HG03439 (cell line): ENCODE results near the gene GLRX3.

ENCODE experiments used
- ATAC-seq: cut with Tn5 transposase; IDR thresholded peaks from one replicate; pipeline ENCODE4 v1.9.1; 2021; ENCODE audit warnings: mild to moderate bottlenecking, moderate library complexity; ENCODE audit not compliant: unreplicated experiment

GLRX3 gene

DNA sequence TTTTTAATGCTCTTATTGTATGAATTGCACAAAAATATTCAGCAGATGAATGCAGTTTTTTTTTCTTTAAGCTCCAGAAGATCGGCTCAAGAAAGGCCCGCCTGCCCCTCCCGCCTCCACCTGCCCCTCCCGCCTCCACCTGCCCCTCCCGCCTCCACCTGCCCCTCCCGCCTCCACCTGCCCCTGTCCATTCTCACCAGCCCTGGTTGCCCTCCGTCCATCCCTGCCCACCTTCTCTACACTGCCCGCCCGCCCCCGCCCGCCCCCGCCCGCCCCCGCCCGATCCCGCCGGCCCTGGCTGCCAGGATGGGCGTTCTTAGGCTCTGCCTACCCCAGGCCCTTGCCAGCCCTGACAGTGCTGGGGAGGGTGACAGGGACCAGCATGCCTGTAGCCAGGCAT is 67.4 kb downstream of the GLRX3 start:
- no peak for ATAC-seq

DNA sequence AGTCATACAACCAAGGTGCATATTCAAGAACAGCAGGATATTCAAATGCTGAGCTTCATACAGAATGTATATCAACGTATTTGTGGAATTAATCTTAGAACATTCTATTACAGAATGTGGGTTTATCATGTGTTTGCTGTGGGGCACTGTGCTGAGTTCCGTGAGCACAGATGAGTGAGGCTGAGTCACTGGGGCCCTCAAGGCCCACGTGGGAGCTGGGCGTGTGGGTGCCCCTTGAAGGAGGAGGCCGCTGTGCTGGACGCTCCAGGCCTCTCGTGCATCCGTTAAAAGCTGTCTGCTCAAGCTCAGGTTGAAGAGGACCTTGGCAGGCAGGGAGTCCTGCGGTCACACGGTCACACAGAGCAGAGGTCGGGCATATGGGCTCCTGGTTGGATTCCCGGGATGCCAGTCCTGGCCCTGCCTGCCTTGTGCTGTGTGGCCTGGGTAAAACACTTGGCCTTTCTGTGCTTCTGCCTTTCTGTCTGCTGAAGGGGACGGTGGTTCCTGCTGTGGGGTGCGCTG is 70.1 kb downstream of the GLRX3 start:
- ATAC-seq: no peak

DNA sequence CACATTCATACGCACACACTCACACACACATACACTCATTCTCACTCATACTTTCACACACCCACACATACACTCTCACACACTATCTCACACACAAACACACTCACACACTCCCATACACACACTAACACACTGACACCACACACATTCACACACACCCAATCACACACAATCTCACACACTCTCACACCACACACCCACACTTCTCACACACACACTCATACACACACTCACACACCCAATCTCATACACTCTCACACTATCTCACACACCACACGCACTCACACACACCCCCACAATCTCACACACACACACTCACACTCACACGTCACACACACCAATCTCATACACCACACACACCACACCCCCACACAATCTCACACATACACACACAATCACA is 71.0 kb downstream of the GLRX3 start:
- no peak for ATAC-seq

DNA sequence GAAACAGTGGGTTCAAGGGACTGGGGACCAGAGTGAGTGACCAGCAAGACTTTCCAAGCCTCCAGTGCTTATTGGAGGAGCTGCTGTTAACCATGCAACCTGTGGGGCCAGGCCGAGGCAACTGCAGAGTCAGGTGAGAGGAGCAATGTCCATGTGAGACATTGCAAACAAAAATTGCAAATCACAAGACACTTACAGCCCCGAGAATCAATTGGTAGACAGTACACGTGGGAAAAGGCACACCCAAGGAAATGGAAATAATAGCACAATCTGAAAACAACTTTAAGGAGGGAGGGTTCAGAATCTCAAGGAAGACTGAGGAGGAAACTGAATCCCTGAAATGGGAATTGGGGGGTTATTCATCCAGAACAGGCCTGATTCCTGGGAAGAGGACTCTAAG is 72.6 kb downstream of the GLRX3 start:
- ATAC-seq: no peak

DNA sequence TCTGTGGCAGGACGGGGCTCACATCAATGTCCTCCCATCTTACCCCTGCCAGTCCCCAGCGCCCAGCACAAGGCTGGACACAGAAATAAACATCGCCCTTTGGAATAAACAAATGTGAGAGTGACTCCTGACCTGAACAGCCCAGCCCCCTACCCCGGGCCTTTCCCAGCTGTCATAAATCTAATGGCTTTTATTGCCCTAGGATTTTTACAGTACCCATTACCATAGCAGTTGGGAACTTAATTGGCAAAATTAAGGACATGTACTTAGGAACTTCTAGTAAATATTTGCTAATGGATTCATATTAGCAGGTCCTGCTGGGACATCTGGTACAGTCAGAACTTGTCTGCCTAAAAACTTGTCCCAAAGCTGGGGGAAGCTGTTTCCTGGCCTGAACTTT is 76.6 kb downstream of the GLRX3 start:
- ATAC-seq: no peak

DNA sequence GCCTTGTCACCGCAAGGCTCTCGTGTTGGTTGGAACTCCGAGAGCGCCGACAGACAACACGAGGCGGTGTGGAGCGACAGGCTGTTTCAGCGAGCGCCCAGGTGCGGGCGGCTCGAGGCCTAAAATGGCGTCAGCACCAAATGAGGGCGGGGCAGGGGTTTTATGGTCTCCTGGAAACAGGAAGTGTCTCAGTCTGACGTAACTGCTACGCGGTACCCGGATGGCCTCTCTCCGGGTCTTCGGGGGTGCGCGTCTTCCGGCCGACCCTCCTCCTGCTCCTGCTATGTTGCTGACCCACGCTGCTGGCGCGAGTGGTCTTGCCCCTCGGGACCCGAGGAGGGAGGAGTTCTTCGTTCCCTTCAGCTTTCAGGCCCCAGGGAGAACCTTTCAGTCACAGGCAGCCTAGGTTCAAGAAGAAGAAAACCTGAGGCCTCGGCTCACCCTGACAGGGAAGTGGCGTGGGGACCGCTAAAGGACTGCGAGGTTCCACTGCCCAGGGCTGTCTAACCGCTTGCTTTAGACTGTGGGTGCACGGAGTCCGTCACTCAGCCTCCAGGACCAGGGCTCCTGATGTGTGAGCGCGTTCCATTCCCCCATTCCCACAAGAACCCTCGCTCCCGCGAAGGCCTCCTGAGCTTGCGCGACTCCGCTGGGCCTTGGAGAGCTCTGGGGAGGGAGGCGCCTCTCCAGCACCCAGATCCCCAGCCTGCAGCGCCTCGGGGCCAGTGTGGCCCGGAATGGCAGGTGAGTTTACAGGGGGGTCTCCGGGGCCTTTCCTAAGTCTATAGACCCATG is 77.3 kb downstream of the GLRX3 start:
- ATAC-seq: no peak

DNA sequence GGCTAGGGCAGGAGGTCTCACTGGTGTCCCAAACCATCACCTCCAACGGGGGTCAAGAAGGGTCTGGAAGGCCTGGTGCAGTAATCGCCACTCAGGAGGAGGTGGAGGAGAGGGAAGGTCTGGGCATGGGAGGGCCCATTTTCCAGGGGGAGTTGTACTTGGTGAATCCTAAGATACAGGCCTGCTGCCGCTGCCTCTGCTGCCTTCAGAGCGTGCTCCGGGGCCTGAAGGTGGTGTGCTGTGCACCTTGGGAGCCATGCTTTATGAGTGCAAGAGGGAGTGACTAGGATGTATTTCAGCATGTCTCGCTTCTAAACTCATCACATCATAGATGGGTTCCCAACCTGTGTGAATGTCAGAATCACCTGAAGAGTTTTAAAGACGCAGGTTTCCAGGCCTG is 78.2 kb downstream of the GLRX3 start:
- ATAC-seq: no peak

DNA sequence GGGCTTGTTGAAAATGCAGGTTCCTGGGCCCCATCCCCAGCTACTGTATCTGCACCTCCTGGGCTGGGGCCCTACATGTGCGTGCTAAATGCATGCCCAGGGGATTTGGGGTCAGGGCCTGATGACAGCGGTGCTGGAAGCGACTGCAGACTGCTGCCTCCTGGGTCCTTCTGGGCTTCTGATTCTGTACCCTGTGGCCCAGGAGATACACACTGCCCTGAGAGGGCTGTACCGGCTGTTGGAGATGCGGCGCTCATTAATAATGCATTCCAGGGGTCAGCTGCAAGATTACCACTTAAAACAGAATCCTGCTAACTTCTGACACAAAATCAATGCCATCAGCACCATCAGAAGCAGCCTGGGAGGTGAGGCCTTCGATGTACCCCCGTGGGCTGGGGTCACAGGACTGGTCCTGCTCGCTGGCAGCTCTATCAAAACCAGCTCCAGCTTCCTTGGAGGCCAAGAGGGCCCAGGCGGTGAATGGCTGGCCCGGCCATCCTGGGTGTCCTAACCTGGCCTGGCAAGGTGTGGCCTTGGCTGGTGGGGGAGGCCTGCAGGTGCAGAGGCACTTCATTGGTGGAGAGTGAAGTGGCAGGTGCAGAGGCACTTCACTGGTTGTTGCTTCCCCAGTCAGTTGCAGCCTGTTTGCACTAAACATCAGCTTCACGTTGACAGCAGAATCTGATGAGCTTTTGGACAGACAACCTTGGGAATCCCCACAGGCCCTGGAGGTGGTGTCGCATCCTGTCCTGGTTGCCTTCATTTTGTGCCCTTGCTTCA is 79.2 kb downstream of the GLRX3 start:
- no peak for ATAC-seq

DNA sequence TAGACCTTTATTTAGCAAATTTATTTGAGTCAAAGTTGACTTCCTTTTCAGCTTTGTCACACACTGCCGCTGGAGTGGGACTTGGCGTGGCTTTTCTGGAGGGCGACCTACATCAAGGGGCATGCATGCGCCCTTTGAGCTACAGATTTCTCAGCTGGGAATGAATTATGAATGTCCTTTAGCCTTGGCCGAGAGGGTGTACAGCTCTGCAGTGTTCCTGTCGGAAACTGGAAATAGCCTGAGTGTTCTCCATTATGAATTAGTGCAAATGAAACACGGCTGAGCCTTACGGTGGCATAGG is 79.7 kb downstream of the GLRX3 start:
- ATAC-seq: no peak

DNA sequence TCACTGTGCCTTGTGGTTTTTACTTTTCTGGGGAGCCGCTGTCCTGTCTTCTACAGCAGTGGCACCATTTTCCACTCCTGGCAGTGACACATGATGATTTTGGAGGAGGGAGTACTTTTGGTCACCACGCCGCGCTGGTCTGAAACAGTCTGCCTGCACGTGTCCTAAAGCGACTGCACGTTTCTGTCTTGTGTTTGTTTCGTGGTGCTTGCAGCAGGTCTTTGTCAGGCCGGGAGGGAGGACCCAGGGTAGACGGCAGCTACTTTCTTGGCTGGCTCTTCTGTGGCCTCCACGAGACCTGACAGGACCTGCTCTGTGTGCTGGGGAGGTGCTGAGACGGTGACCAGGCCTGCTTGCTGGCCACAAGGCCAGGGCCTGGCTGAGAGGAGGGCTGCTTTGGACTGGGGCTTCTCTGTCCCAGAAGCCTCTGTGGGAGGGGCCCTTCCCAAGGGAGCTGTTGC is 82.0 kb downstream of the GLRX3 start:
- ATAC-seq: no peak

DNA sequence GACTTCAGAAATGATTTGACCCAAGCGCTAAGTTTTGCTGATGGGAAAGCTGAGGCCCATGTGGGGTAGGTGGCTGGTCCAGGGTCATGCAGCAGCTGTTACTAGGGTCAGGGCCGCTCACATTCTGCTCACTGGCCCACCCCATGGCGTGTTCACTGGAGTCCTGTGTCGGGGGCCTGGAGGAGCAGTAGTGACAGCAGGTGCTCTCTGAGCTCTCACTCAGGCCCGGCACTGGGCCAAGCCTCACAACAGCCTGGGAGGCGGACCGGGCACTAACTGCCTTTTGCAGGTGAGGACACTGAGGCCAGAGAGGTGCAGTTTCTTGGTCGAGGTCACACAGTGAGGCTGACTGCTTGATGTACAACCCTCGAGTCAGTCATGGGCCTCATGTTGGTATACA is 82.7 kb downstream of the GLRX3 start:
- ATAC-seq: no peak

DNA sequence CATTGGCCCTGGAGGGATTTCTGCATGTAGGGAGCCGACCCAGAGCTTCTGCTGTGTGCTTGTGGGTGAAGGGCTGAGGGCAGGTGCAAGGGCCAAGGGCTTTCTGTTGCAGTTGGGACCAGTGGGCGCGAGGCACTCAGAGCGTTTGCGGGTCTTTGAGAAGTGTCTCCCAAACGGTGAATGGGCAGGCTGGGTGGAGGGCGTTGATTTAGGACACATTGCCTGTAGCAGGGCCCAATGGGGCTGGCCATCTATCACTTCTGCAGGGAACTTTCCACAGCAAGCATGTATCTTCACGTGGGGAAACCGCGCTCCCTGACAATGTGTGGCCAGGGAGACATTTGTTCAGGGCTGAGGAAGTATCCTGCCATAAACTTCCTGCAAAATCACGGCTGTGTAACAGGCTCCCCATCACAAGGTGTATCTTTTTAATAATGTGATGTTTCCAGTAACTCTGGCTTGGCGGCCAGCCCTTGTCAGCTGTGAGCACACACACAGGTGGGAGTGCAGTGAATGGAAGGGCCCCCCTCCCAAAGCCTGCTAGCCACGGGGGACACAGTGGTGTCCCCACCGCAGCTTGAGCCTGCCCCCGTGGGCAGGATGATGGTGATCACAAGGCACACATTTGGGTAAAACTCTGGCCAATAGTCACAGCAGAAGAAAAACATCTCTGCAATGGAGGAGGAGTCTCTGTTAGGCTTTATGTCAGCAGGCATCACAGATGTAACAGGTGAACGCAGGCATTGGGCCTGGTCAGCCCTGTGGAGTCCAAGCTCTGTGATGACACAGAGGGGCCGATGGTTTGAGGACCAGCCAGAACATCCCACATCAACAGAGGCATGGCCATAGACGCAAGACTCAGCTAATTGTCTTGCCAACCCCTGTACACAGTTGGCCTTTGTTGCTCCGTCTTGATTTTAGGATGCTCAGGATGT is 84.3 kb downstream of the GLRX3 start:
- no peak for ATAC-seq

DNA sequence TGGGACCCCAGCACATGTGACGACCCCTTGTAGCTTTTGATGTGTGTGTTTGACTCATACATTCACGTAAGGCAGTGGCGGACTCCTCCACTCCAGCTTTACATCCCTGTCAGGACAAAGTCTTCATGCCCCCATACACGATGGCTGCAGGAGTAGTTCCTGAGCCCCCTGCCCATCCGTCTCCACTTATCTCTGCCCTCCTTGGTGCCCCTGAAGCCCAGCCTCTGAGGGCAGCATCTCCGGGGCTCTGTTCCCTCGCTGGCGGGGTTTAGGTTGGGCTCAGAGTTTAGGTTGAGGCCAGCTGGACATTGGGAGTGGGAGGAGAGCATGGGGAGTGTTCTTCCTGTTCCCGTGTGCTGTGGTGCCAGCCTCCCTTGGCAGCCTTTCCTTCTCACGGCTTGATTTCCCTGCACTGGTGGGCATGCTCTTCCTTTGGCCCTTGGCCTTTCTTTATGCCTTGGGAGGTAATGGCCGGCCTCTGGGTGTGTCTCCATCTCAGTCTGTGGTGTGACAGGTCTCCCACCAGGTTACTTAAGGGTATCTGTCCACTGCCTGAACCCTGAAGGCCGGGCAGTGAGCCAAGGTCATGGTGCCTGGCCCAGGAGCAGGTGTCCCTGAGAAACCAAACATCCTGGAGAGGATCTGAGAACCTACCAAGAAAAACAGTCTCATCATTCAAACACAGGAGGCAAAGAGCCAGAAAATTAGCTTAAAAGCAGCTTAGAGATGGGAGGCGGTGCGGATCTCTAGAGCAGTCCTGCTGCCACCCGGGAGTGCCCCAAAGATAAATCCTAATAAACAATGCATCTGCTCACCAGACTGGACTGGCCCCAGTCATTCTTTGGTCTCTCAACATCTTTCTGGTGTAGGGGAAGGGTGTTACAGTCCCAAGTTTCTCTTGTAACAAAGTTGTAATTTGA is 85.5 kb downstream of the GLRX3 start:
- no peak for ATAC-seq

DNA sequence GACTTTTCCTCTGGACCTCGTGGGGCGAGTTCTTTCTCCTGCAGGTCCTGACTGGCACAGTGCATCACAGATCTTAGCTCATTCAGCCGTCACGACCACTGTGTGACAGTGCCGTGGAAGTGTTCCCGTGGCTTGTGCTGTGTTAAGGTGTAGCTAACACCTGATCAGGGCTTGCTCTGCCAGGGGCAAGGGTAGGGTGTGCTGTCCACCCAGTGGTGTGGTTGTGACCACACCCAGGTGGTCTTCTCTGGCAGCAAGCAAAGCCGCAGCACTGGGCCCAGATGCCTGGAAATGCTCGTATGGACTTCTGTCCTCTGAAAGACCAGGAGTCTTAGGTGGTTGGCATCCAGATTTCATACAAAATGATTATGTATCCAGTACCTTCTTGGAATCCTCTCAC is 86.2 kb downstream of the GLRX3 start:
- no peak for ATAC-seq

DNA sequence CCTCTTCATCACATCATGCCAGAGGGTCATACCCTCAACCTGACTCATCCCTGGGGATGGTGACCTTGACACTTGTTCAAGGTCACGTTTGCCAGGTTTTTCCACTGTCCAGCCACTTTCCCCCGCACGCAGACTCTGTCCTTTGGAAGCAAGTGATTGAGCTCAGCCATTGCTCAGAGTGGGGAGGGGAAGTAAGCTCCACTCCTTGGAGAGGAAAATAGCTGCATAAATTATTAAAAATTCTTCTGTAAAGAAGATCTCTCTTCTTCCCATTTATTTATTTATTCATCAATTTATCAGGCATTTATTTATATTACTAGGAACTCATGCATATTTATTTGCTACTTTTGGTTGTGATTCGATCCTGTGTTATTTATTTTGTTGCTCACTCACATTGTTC is 88.0 kb downstream of the GLRX3 start:
- no peak for ATAC-seq

DNA sequence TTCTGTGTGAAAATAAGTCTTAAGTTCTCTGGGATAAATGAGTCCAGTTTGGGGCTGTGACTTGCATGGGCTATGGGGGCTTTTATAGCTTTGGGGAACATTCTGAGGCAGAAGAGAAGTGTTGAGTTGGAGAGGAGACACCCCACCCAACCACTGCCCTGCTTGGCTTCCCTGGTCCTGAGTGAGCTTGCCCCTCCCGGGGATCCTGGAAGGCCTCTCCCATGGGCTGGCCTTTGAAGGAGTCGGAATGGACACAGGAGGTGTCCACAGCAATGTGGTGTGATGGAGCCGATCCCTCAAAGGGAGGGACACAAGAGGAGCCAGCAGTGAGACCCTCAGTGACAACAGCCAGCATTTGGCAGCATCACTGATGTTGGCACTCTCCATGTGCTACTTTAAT is 89.8 kb downstream of the GLRX3 start:
- no peak for ATAC-seq

DNA sequence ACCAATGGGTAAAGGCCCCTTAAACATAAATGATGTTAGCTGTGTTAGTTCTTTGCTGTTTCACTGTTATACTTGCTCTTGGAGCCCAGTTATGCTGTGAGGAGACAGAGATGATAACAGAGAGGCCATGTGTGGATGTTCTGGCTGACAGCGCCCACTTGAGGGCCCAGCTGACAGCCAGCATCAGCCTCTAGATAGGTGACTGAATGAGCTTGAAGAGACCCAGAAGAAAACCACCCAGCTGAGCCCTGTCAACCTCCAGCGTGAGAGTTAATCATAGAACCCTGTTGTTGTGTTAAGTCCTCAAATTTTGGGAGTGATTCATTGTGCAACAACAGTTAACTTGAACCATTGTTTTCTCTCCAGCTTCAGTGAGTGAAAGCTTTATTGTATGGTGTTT is 91.7 kb downstream of the GLRX3 start:
- no peak for ATAC-seq
